Measurements from ENCODE around the gene ACTL7A.

GRCh38 chr9:108897324-108898096 lies 35.4 kb downstream of the ACTL7A start:
- TF ChIP-seq CTCF (IDR thresholded peaks at IDR 0.05) (no peak), POLR2A (IDR thresholded peaks at IDR 0.05) (no peak), EP300 (IDR thresholded peaks at IDR 0.05) (no peak)
